Immature natural killer cell (primary cell): ENCODE data around the gene RELT. TPM values are rescaled to one million over a fixed set of nuclear protein-coding genes. Genes with fewer than 3 reads are reported as not detected.
"Not testable (repeated sequence)": the region's sequence is repeated elsewhere in the genome, so short reads cannot be mapped to it uniquely, and the experiment has no call there.

Experiments used
- DNase-seq, 3 donors: peaks; one replicate each; pipeline ENCODE4 v3.0.0; 2022; ENCODE audit warnings: mixed read lengths in 1 of 3
- H3K27ac Mint-ChIP-seq, 6 donors: one replicate each; pipeline ENCODE4 v1.8.0; 2020; ENCODE audit warnings: mixed read lengths in 6 of 6, mild to moderate bottlenecking in 5 of 6, inconsistent platforms in 4 of 6, moderate library complexity in 3 of 6
- H3K27me3 Mint-ChIP-seq, 3 donors: one replicate each; pipeline ENCODE4 v1.8.0; 2020 to 2021; ENCODE audit warnings: low read depth in 3 of 3, mild to moderate bottlenecking in 3 of 3, mixed read lengths in 3 of 3, moderate library complexity in 3 of 3, inconsistent platforms in 1 of 3
- H3K36me3 Mint-ChIP-seq, 3 donors: one replicate each; pipeline ENCODE4 v1.8.0; 2020; ENCODE audit warnings: mixed read lengths in 3 of 3, inconsistent platforms in 2 of 3, mild to moderate bottlenecking in 2 of 3
- H3K4me1 Mint-ChIP-seq, 2 donors: one replicate each; pipeline ENCODE4 v1.8.0; 2020; ENCODE audit warnings: inconsistent platforms in 2 of 2, mild to moderate bottlenecking in 2 of 2, mixed read lengths in 2 of 2, moderate library complexity in 1 of 2
- H3K4me3 Mint-ChIP-seq, 5 donors: one replicate each; pipeline ENCODE4 v1.8.0; 2020; ENCODE audit warnings: mild to moderate bottlenecking in 5 of 5, mixed read lengths in 5 of 5, inconsistent platforms in 3 of 5, moderate library complexity in 3 of 5
- H3K9me3 Mint-ChIP-seq, 6 donors: one replicate each; pipeline ENCODE4 v1.8.0; 2020; ENCODE audit warnings: mild to moderate bottlenecking in 6 of 6, mixed read lengths in 6 of 6, inconsistent platforms in 4 of 6, moderate library complexity in 3 of 6
- polyA plus RNA-seq, 3 donors: library from polyadenylated mRNA; unstranded; fragments of 300-500 nt; fragmentation: Illumina TruSeq; gene quantifications; one replicate each; pipeline ENCODE4 v1.2.3, GENCODE V29; 2021

The RELT gene
- polyA plus RNA-seq, 3 donors from 2014 or later, result 2.8 to 5.4 (median 3.6) TPM

DNA sequence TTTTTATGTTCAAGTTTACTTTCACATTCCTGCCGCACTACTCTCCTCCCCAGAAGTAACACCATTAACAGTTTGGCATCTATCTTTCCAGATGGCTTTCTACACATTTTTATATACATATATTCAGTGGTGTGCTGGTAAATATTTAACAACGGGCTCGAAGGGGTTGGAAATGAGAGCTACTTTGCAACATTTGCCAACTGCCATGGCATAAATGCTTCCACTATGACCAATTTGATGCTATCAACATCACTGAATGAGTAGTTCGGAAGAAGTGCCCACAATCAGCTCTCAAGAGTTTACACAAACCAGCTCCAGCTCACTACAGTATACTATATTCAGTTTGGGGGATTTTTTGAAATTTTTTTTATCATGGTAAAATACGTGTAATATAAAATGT is 55.2 kb downstream of the RELT start:
- H3K4me1 Mint-ChIP-seq, result no peaks in the 10 kb centered on the region
- peaks cover 4 to 7% (median 5%) of the 10 kb centered on the region in 3 donors for H3K36me3 Mint-ChIP-seq
- no peak overlapping the region for H3K27ac Mint-ChIP-seq
- no peak for DNase-seq
- peaks cover 0 to 3% (median 2%) of the 10 kb centered on the region in 3 donors for H3K27me3 Mint-ChIP-seq
- no peaks in the 10 kb centered on the region for H3K9me3 Mint-ChIP-seq
- H3K4me3 Mint-ChIP-seq, result no peak overlapping the region

DNA sequence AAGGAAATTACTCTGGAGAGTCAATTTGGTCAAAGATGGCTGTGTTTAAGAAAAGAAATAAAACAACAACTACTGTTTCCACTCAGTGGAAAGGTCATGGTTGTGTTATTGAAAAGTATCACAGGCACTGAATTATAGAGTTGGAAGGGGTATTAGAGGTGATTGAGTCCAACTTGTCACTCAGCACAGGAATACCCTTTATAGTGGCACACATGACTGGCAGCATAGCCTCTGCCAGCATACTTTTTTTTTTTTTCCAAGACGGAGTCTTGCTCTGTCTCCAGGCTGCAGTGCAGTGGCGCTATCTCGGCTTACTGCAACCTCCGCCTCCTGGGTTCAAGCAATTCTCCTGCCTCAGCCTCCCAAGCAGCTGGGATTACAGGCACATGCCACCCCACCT is 60.7 kb downstream of the RELT start:
- H3K27me3 Mint-ChIP-seq, H3K27ac Mint-ChIP-seq, H3K4me3 Mint-ChIP-seq, H3K4me1 Mint-ChIP-seq, H3K9me3 Mint-ChIP-seq, DNase-seq, H3K36me3 Mint-ChIP-seq: not testable (repeated sequence)

DNA sequence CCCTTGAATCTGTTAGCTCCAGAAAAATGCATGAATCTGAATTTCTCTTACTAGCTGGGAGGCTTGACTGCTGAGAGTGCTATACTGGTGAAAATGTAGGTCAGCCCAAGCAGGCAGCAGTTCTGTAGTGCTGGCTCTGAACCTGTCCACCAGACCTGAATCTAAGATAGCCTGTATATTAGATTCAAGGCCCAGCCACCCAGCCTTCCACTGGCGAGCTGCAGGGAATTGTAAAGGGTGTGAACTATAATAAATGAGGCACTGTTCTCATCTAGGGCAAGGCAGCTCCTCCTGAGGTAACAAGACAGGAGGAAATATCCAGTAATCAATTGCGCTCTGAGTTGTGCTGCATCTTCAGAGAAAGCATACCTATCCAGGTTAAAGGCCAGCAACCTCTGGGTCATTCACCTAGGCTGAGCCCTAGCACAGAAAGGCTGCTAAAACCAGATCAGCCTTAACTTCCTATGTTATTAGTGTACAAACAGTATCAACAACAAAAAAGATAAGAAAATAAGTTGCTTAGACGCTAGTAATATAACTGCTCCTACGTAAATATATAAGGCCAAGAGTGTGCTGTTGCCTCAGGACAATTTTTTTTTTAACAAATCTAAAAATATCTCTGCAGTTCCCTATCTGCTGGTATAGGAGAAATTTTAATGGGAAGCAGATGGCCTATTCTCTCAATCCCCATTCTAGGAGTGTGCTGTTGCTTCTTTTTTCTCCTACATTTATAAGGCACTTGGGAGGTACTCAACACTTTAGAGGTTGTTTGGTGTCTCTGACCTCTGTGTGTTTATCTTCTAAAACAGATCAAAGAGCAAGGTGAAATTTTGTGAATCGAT is 63.0 kb downstream of the RELT start:
- H3K27ac Mint-ChIP-seq, result no peak overlapping the region
- no peak overlapping the region for H3K4me3 Mint-ChIP-seq
- H3K27me3 Mint-ChIP-seq, result peaks cover 0 to 3% (median 2%) of the 10 kb centered on the region in 3 donors
- DNase-seq, result no peak
- no peaks in the 10 kb centered on the region for H3K9me3 Mint-ChIP-seq
- peaks cover 0 to 5% (median 4%) of the 10 kb centered on the region in 3 donors for H3K36me3 Mint-ChIP-seq
- no peaks in the 10 kb centered on the region for H3K4me1 Mint-ChIP-seq

DNA sequence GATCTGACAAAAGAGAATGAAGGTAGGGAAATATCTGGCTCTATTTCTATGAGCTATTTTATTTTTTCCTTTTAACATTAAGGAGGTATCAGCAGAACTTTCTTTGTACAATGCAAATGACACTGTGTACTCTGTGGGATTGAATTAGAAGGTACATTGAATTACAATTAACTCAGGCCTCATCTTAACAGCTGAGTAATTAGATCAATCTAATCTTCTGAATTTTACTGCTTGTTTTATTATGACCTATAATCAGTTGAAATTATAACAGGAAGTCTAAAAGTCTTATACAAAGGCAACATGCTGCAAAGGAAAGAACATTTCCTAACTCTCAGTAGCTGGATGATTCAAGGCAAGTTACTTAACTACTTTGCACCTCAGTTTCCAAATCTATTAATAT is 69.8 kb downstream of the RELT start:
- no peaks in the 10 kb centered on the region for H3K9me3 Mint-ChIP-seq
- peak overlapping the region in 2 of 6 donors; percentile 17 to 25 for H3K27ac Mint-ChIP-seq
- H3K27me3 Mint-ChIP-seq, result peaks cover 0 to 2% (median 0%) of the 10 kb centered on the region in 3 donors
- peaks cover 1 to 10% of the 10 kb centered on the region in 2 donors for H3K4me1 Mint-ChIP-seq
- H3K36me3 Mint-ChIP-seq, result peaks cover 0 to 5% (median 0%) of the 10 kb centered on the region in 3 donors
- DNase-seq, result no peak
- H3K4me3 Mint-ChIP-seq, result no peak overlapping the region

DNA sequence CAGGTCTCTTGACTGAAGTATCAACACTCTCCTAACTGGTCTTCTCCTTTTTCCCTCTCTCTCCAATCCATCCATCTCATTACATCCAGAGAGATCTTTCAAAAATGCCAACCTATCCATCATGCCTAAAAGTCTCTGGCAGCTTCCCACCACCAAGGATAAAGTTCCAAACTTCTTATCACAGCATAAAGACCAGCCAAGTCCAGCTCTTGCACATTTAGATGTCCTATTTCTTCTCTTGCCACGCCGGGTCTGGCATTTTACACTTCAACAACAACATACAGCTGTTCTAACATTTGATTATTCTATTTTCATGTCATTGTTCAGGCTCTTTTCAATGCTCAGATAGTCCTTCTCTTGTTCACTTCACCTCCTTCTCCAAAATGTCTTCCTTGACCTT is 70.6 kb downstream of the RELT start:
- H3K27me3 Mint-ChIP-seq, result peaks cover 0 to 2% (median 0%) of the 10 kb centered on the region in 3 donors
- peaks cover 0 to under 1% (median 0%) of the 10 kb centered on the region in 3 donors for H3K36me3 Mint-ChIP-seq
- H3K27ac Mint-ChIP-seq, result no peak overlapping the region
- H3K9me3 Mint-ChIP-seq, result no peaks in the 10 kb centered on the region
- H3K4me3 Mint-ChIP-seq, result no peak overlapping the region
- DNase-seq, result no peak
- H3K4me1 Mint-ChIP-seq, result peaks cover 1 to 10% of the 10 kb centered on the region in 2 donors

Other genes starting within 250 kb of the RELT start
- gene FCHSD2, start 234.1 kb upstream of the RELT start, polyA plus RNA-seq, result 10 to 100 TPM in 2 of 3 donors, 1 to 10 TPM in 1; 9.7 to 25.6 (median 11.9) TPM
- under 1 TPM in 1 of 3 donors, not detected in 2; 0.30 TPM for gene P2RY2, start 158.1 kb upstream of the RELT start, polyA plus RNA-seq
- gene P2RY6, start 104.1 kb upstream of the RELT start, polyA plus RNA-seq, result 1 to 10 TPM in 1 of 3 donors, not detected in 2; 3.0 TPM
- gene ARHGEF17, start 68.1 kb upstream of the RELT start, polyA plus RNA-seq, result not detected
- 1 to 10 TPM; 1.3 to 3.1 (median 1.3) TPM for gene FAM168A, start 221.7 kb downstream of the RELT start, polyA plus RNA-seq